Lower leg skin (tissue), 4 donors: ENCODE measurements around the gene FEZF2. TPM values are rescaled to one million over a fixed set of nuclear protein-coding genes. Genes with fewer than 3 reads are reported as not detected.

Experiments used
- DNase-seq, 2 donors: peaks; one replicate each; pipeline ENCODE4 v3.0.0-alpha.2; 2019; ENCODE audit warnings: low spot score in 2 of 2
- H3K4me3 ChIP-seq: fragments of 200-600 bp; sonication (generic); 2 replicates; pipeline ENCODE4 v1.5.1; 2017; ENCODE audit warnings: mild to moderate bottlenecking, low read depth; ENCODE audit not compliant: poor library complexity, severe bottlenecking
- CTCF ChIP-seq, 3 donors: fragments of 450-650 bp; IDR thresholded peaks; one replicate each; pipeline ENCODE4 v1.5.1; 2016; ENCODE audit warnings: antibody characterized with exemption in 3 of 3, mild to moderate bottlenecking in 3 of 3, moderate library complexity in 2 of 3
- POLR2A ChIP-seq, 2 donors: fragments of 450-650 bp; IDR thresholded peaks; one replicate each; pipeline ENCODE4 v1.6.1; 2016 to 2017; ENCODE audit warnings: antibody characterized with exemption in 2 of 2, mild to moderate bottlenecking in 1 of 2, moderate library complexity in 1 of 2
- WGBS, 2 donors: methylation state at CpG; one replicate each; pipeline ENCODE4 v1.1.5; 2018; 5-methylcytosine and 5-hydroxymethylcytosine counted together
- intact Hi-C: fragments of 100-400 bp; cut with DNase I; formaldehyde crosslinking; loops from one replicate; pipeline ENCODE4 v1.15.0; 2023; ENCODE audit warnings: low total_unique reads
- total RNA-seq, 4 donors: library from RNA; depleted of rRNA; stranded (reverse); fragments of >200 nt; gene quantifications; one replicate each; pipeline ENCODE4 v1.1.0, GENCODE V29; 2016

The FEZF2 gene
- total RNA-seq, 4 donors from 2014 or later = not detected

DNA sequence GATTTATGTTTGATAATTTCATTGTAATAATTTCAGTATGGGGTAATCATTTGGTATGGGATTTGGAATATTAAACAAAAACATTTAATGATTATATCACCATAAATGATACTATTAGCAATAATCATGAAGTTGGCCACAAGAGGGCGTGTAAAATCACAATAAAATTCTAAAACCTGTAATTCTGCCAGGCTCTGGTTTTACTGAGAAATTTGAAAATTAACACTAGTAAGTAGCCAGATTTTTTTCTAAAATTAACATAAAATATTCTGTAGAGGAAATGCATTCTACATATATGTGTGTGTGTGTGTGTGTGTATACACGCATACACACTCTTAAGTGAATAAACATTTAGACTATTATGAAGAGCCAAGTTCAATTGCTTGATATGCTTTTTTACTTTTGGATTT lies 40.5 kb downstream of the FEZF2 start:
- no peak for DNase-seq
- intact Hi-C loops = no loop called here
- 48 to 49% methylated on average over 2 of the region's 2 CpGs for WGBS, 2 donors

DNA sequence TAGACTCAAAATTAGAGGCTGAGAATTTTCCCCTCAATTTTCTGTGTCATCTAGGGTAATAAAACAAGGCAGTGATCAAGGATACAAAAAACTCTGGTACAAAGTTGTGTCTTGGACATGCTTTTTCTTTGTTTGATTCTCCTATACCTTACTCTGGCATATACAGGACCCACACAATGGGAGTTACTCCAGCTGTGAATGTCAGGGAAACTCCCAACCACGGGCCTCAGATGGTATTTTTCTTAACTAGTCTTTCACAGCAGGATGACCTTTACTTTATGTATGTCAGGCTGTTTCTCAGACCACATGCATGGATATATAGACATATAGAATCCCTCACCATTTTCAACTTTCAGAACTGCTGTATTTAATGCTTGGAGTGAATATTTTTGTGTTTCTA lies 41.3 kb downstream of the FEZF2 start:
- TF ChIP-seq POLR2A (IDR thresholded peaks at IDR 0.05) (no peak), CTCF (IDR thresholded peaks at IDR 0.05) (no peak)
- no peak overlapping the region for H3K4me3 ChIP-seq
- WGBS, 2 donors = 74 to 77% methylated on average over 1 of the region's 1 CpG
- no peak for DNase-seq
- intact Hi-C loops = no loop called here

More for the DNA sequence above, 40.5 kb downstream of the FEZF2 start:
- no peak overlapping the region for H3K4me3 ChIP-seq
- TF ChIP-seq POLR2A (IDR thresholded peaks at IDR 0.05) = no peak
- TF ChIP-seq CTCF (IDR thresholded peaks at IDR 0.05) = no peak

DNA sequence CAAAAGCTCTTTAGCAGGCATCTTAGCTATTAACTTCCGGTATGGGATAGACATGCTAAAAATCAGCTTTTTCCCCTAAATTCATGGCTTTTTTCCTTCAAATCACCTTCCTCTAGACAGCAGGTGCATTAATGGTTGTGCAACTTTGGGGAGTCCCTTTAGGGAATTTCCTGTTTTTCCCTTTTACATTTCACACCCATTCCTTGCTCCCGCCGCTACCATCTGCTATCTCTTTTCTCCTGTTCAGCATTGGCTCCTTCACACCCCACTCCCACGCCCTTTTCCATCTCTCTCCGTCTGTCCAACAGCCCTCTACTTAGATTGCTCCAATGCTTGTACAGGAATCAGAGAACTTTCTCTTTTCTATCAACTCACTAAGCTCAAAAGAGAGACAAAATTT lies 43.4 kb downstream of the FEZF2 start:
- intact Hi-C loops = loop anchor here (5.0 kb wide), 1 partner anchor 1473 kb away; no protein-coding TSS in a partner anchor
- no peak for TF ChIP-seq POLR2A (IDR thresholded peaks at IDR 0.05)
- no peak for TF ChIP-seq CTCF (IDR thresholded peaks at IDR 0.05)

GRCh38 chr3:62325896-62326295 lies 47.5 kb downstream of the FEZF2 start:
- 90 to 97% methylated on average over 8 of the region's 8 CpGs for WGBS, 2 donors
- TF ChIP-seq POLR2A (IDR thresholded peaks at IDR 0.05) (no peak), CTCF (IDR thresholded peaks at IDR 0.05) (no peak)
- no peak overlapping the region for H3K4me3 ChIP-seq
- intact Hi-C loops = loop anchor here (5.0 kb wide), 1 partner anchor 1469 kb away; no protein-coding TSS in a partner anchor
- no peak for DNase-seq

More for the DNA sequence above, 43.4 kb downstream of the FEZF2 start:
- H3K4me3 ChIP-seq = no peak overlapping the region
- WGBS, 2 donors = 73 to 75% methylated on average over 5 of the region's 5 CpGs
- no peak for DNase-seq

DNA sequence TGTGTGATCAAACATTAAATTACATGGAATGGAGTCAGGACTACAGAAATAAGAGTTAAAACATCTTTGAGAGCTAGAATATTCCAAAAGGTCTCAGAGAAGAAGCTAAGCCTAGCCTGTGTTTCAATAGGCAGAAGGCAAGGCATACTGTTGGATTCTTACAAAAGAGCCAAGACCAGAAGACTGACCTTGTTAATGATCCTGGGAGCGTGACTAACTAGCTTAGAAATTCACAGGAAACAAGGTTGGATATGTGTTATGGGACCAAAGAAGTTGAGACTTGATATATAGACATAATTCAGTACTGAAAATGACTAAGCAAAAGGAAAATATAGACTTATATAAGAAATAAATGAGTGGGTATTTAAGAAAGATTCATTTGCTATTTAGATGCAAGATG lies 50.1 kb downstream of the FEZF2 start:
- TF ChIP-seq POLR2A (IDR thresholded peaks at IDR 0.05) = no peak
- TF ChIP-seq CTCF (IDR thresholded peaks at IDR 0.05) = no peak
- no peak for DNase-seq
- no peak overlapping the region for H3K4me3 ChIP-seq
- intact Hi-C loops = no loop called here
- WGBS, 2 donors = 88 to 97% methylated on average over 1 of the region's 1 CpG
